Stimulated activated naive CD8-positive, alpha-beta T cell treated with anti-CD3 and anti-CD28 coated beads, Interleukin-15, amount 100 ng/mL, for 72 hours (primary cell): ENCODE results near the gene TTC28.
"Not testable (repeated sequence)": the region's sequence is repeated elsewhere in the genome, so short reads cannot be mapped to it uniquely, and the experiment has no call there.

Experiments used
- ATAC-seq: fragments of 150-1000 bp; cut with Tn5 transposase; 2 replicates; pipeline ENCODE4 v1.10.0; 2021; ENCODE audit warnings: mild to moderate bottlenecking, moderate library complexity
- DNase-seq, 2 donors: peaks; one replicate each; pipeline ENCODE4 v3.0.0; 2021 to 2022
- H3K27ac Mint-ChIP-seq, 2 donors: one replicate each; pipeline ENCODE4 v1.8.0; 2022; ENCODE audit warnings: mild to moderate bottlenecking in 2 of 2, mixed read lengths in 2 of 2, moderate library complexity in 2 of 2
- H3K27me3 Mint-ChIP-seq: one replicate; pipeline ENCODE4 v1.8.0; 2022; ENCODE audit warnings: mixed read lengths
- H3K4me1 Mint-ChIP-seq: one replicate; pipeline ENCODE4 v1.8.0; 2022; ENCODE audit warnings: mild to moderate bottlenecking, mixed read lengths
- H3K4me3 Mint-ChIP-seq, 2 donors: one replicate each; pipeline ENCODE4 v1.8.0; 2022; ENCODE audit warnings: mild to moderate bottlenecking in 2 of 2, mixed read lengths in 2 of 2, moderate library complexity in 1 of 2
- H3K9me3 Mint-ChIP-seq, 2 donors: one replicate each; pipeline ENCODE4 v1.8.0; 2022; ENCODE audit warnings: mixed read lengths in 2 of 2

Gene TTC28

GRCh38 chr22:28512387-28512786, 167.3 kb downstream of the TTC28 start:
- H3K4me3 Mint-ChIP-seq, DNase-seq, H3K27ac Mint-ChIP-seq, ATAC-seq, H3K4me1 Mint-ChIP-seq: not testable (repeated sequence)
- peaks cover 14 to 23% of the 10 kb centered on the region in 2 donors for H3K9me3 Mint-ChIP-seq
- H3K27me3 Mint-ChIP-seq = peaks cover 22% of the 10 kb centered on the region

DNA sequence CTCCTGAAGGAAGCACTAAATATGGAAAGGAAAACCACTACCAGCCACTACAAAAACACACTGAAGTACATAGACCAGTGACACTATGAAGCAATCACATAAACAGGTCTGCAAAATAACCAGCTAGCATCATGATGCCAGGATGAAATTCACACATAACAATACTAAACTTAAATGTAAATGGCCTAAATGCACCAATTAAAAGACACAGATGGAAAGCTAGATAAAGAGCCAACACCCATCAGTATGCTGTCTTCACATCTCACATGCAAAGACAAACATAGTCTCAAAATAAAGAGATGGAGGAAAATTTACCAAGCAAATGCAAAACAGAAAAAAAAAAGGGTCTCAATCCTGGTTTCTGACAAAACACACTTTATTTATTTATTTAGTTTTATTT, 171.7 kb downstream of the TTC28 start:
- Mint-ChIP-seq H3K9me3 (peaks cover 14 to 30% of the 10 kb centered on the region in 2 donors), H3K4me3 (no peak overlapping the region), H3K4me1 (no peaks in the 10 kb centered on the region), H3K27ac (no peak overlapping the region), H3K27me3 (peaks cover 33% of the 10 kb centered on the region)
- ATAC-seq (no peak), DNase-seq (no peak)

DNA sequence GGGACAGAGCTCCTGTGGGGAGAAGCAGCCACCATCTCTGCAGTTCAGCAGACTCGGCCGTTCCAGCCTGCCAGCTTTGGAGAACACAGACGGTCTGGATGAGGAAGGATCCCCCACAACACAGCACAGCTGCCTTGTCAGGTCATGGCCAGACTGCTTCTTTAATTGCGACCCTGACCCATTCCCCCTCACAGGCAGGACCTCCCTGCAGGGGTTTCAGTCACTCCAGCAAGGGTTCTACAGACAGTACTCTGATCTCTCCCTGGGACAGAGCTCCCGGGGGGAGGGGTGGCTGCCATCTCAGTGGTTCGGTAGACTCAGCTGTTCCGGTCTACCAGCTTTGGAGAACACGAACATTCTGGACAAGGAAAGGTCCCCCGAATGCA, 173.5 kb downstream of the TTC28 start:
- peaks cover 33% of the 10 kb centered on the region for H3K27me3 Mint-ChIP-seq
- DNase-seq (no peak), ATAC-seq (no peak)
- no peaks in the 10 kb centered on the region for H3K4me1 Mint-ChIP-seq
- no peak overlapping the region for H3K27ac Mint-ChIP-seq
- H3K4me3 Mint-ChIP-seq = no peak overlapping the region
- H3K9me3 Mint-ChIP-seq = peaks cover 12 to 30% of the 10 kb centered on the region in 2 donors

DNA sequence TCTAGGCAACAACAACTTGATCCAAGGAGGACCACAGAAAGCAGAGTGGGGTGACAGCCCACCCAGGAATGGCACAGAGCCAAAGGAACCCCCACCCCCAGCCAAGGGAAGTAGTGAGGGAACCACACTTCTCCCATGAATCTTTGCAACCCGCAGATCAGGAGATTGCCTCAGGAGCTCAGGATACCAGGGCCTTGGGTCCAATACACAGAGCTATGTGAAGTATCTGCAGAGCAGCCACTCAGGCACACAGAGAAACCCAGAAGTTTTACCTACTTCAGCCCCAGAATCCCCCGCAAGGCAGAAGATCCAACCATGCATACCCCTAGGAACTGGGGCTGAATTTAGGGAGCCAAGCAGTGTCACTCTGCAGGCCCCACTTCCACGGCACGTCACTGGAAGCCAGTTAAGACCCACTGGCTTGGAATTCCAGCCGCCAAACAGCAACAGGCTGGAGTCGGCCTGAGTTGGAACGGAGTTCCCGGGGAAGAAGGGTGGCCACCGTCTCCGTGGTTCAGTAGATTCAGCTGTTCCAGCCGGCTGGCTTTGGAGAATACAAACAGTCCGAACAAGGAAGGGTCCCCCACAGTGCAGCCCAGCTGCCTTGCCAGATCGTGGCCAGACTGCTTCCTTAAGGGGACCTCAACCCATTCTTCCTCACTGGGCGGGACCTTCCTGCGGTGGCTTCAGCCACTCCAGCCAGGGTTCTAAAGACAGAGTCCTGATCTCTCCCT, 174.1 kb downstream of the TTC28 start:
- Mint-ChIP-seq H3K9me3 (peaks cover 7 to 25% of the 10 kb centered on the region in 2 donors), H3K27me3 (peaks cover 30% of the 10 kb centered on the region), H3K27ac (no peak overlapping the region), H3K4me1 (no peaks in the 10 kb centered on the region), H3K4me3 (no peak overlapping the region)
- DNase-seq = no peak
- no peak for ATAC-seq

DNA sequence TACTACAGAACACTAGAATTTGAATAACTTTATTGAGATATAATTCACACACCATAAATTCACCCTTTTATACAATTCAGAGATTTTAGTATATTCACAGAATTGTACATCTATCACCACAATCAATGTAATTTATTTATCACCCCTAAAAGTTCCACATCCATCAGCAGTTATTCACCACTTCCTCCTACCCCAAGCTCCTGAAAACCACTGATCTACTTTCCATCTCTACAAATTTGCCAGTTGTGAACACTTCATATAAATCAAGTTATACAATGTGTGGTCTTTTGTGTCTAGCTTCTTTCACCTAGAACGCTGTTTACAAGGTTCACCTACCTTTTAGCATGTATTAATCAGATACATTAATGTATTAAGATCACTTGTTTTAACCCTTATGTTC, 179.6 kb downstream of the TTC28 start:
- Mint-ChIP-seq H3K4me3 (no peak overlapping the region), H3K4me1 (no peaks in the 10 kb centered on the region), H3K27ac (peak overlapping the region in 1 of 2 donors; percentile 6), H3K27me3 (peaks cover 27% of the 10 kb centered on the region), H3K9me3 (no peaks in the 10 kb centered on the region)
- DNase-seq (no peak), ATAC-seq (no peak)

GRCh38 chr22:28498044-28498443, 181.6 kb downstream of the TTC28 start:
- Mint-ChIP-seq H3K4me1 (no peaks in the 10 kb centered on the region), H3K27ac (no peak overlapping the region), H3K4me3 (no peak overlapping the region), H3K9me3 (no peaks in the 10 kb centered on the region), H3K27me3 (peaks cover 36% of the 10 kb centered on the region)
- no peak for ATAC-seq
- no peak for DNase-seq

DNA sequence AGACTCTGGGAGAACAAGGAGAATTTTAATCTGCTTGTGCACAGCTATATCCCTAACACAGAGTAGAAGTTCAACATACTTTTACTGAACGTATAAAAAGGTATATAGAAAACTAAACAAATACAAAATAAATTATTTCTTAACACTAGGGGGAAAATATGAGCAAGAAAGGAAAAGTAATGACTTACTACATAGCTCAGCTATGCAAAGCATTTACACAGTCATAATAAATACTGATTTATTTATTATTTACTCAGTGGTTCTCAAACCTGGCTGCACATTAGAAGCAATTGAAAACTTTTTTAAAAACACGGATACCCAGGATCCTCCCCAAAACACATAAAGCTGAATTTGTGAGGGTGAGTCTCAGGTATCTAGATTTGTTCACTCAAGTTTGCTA, 182.5 kb downstream of the TTC28 start:
- H3K27me3 Mint-ChIP-seq = peaks cover 36% of the 10 kb centered on the region
- H3K9me3 Mint-ChIP-seq = no peaks in the 10 kb centered on the region
- H3K4me1 Mint-ChIP-seq = no peaks in the 10 kb centered on the region
- no peak overlapping the region for H3K4me3 Mint-ChIP-seq
- ATAC-seq = no peak
- no peak for DNase-seq
- no peak overlapping the region for H3K27ac Mint-ChIP-seq

GRCh38 chr22:28491289-28491688, 188.4 kb downstream of the TTC28 start:
- peaks cover 35% of the 10 kb centered on the region for H3K27me3 Mint-ChIP-seq
- DNase-seq, H3K9me3 Mint-ChIP-seq, H3K4me3 Mint-ChIP-seq, H3K27ac Mint-ChIP-seq, ATAC-seq, H3K4me1 Mint-ChIP-seq: not testable (repeated sequence)

DNA sequence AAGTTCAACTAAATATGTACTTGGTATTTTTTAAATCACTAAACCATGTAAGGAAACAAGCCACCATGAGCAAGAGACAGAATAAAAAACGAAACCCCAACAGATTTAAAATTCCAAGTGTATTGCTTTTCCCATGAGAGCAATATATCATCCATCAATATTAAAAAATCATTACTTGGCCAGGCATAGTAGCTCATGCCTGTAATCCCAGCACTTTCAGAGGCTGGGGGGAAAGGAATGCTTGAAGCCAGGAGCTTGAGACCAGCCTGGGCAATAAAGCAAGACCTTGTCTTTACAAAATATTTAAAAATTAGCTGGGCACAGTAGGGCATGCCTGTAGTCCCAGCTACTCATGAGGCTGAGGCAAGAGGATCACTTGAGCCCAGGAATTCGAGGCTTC, 190.8 kb downstream of the TTC28 start:
- Mint-ChIP-seq H3K4me3 (no peak overlapping the region), H3K27me3 (peaks cover 23% of the 10 kb centered on the region), H3K4me1 (no peaks in the 10 kb centered on the region), H3K9me3 (no peaks in the 10 kb centered on the region), H3K27ac (no peak overlapping the region)
- ATAC-seq (no peak), DNase-seq (no peak)

DNA sequence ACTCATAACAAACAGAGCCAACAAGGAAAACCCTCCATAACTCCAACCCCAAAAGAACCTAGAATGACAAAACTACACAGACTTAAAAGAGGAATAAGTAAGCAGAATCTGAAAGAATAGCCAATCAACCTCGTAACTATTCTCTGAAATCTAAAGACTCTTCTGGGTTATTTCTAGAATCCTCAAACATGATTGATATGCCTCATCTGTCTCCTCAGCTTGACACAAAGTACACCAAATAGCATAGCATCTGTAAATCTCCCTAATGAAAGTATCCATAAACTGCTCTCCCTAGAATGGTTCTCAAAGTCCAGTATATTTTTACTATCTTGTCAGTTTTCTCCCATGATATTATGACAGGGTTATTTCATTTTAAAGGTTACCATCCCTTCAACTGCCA, 195.0 kb downstream of the TTC28 start:
- Mint-ChIP-seq H3K27ac (peak overlapping the region in 1 of 2 donors; percentile 10), H3K27me3 (peaks cover 18% of the 10 kb centered on the region)

DNA sequence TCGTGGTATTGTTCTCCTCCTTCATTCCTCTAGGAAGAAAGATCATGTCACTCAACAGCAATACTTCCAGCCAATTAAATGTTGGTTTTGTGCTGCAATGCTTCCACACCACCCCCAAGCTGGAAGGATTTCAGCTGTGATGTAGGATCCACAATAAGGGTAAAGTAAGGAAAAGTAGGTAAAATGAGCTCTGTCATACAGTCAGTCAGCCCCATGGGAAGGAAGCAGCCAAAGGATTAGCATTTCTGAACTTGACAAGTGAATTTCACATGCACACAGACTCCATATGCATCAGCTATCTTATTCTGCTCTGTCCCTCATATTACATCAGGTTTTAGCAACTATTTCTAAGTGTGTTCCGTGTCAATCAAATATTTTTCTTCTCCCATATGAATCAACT, 197.9 kb downstream of the TTC28 start:
- ATAC-seq = no peak
- DNase-seq = no peak
- Mint-ChIP-seq H3K27me3 (peaks cover 8% of the 10 kb centered on the region), H3K27ac (no peak overlapping the region), H3K4me1 (no peaks in the 10 kb centered on the region), H3K9me3 (no peaks in the 10 kb centered on the region), H3K4me3 (no peak overlapping the region)

More for the DNA sequence above, 195.0 kb downstream of the TTC28 start:
- H3K9me3 Mint-ChIP-seq = no peaks in the 10 kb centered on the region
- ATAC-seq (no peak), DNase-seq (no peak)
- H3K4me3 Mint-ChIP-seq = no peak overlapping the region
- no peaks in the 10 kb centered on the region for H3K4me1 Mint-ChIP-seq

DNA sequence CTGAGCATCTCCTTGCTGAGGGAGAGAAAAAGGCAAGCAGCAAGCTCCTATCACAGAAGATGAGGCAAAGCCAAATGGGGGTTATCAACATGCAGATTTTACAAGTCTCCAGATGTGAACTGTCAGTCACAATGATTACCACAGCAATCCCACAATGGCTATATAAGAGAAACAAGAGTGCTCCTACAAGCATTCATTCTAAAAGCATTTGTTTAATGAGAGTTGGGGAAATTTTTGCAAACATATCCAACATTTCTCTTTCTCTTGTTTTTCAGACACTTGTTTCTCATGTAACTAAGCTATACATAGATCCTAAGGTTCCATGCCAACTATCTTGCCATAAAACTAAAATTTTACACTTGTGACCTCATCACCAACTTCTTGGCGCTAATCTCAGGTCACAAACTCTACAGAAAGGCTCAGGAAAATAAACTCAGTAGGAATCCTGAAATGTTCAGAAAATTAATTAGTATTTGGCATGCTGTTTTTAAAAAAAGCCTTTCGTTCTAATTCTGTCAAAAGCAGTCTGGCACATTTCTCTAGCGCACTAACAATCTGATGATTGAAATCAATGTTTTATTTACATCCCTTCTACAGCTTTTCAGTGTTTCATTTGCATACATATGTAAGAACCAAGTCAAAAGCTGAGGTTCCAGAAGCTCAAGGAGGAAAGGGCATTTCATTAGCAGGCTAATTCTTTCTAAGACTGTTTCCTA, 199.5 kb downstream of the TTC28 start:
- no peak for ATAC-seq
- DNase-seq = no peak
- Mint-ChIP-seq H3K9me3 (no peaks in the 10 kb centered on the region), H3K27ac (no peak overlapping the region), H3K4me3 (no peak overlapping the region), H3K27me3 (peaks cover 8% of the 10 kb centered on the region), H3K4me1 (no peaks in the 10 kb centered on the region)

DNA sequence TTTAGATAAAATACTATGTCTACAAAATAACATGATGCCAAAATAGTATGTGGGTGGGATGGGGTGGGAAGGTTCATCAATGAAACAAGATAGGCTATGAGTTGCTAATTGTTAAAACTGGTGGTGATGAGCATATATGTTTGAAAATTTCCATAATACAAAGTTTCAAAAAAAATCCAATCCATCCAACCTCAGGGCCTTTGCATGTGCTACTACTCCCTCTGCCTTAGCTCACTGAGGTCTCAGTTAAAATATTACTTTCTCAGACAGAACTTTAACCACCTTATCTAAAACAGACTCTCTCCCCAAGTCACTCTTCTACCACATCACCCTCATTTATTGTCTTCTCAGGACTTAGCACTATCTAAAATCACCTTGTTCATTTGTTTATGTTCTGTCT, 201.1 kb downstream of the TTC28 start:
- no peak overlapping the region for H3K27ac Mint-ChIP-seq
- H3K9me3 Mint-ChIP-seq = no peaks in the 10 kb centered on the region
- H3K4me1 Mint-ChIP-seq = no peaks in the 10 kb centered on the region
- H3K4me3 Mint-ChIP-seq = no peak overlapping the region
- DNase-seq = no peak
- ATAC-seq = no peak
- peaks cover 13% of the 10 kb centered on the region for H3K27me3 Mint-ChIP-seq

DNA sequence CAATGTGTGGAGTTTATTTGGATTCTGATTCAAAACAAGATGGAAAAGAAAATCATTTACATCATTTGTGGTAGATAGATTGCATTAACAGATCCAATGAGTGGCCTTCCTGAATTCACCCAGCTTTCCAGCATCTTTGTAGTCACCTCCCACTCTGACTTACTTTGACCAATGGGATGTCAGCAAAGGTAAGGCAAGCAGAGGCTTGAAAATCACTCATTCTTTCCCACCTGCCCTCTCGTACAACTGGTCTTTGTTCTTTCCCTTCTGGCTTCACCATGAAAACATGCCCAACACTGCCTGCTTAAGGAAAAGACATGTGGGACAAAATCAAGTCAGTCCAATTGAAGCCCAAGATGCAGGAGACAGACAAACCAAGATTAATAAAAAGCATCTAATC, 202.1 kb downstream of the TTC28 start:
- Mint-ChIP-seq H3K4me1 (no peaks in the 10 kb centered on the region), H3K4me3 (no peak overlapping the region), H3K27me3 (peaks cover 17% of the 10 kb centered on the region), H3K27ac (no peak overlapping the region), H3K9me3 (no peaks in the 10 kb centered on the region)
- ATAC-seq (no peak), DNase-seq (no peak)

DNA sequence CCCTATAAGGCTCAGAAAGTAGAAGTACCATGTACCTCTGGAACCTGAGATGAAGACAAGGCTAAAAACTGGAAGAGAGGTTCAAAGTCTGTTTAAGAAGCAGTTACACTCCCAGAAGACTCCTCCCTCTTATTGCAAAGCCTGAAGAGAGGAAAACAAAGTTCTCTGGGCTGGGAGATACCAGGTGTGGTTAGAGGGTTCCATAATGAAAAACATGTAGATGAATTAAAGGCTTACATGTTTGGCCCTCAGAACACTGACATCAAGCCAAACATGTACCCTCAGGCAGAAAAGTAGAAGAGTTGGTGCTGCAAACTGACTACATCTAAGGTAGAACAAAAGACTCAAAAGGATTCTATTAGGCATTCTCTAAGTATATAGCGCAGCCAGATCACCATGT, 205.3 kb downstream of the TTC28 start:
- DNase-seq = no peak
- Mint-ChIP-seq H3K4me1 (no peaks in the 10 kb centered on the region), H3K27ac (no peak overlapping the region), H3K4me3 (no peak overlapping the region), H3K9me3 (no peaks in the 10 kb centered on the region), H3K27me3 (peaks cover 17% of the 10 kb centered on the region)
- ATAC-seq = no peak

- H3K4me1 Mint-ChIP-seq = no peaks in the 10 kb centered on the region
- H3K9me3 Mint-ChIP-seq = no peaks in the 10 kb centered on the region
- no peak for DNase-seq
- no peak for ATAC-seq
- no peak overlapping the region for H3K4me3 Mint-ChIP-seq
- H3K27ac Mint-ChIP-seq = no peak overlapping the region
- peaks cover 17% of the 10 kb centered on the region for H3K27me3 Mint-ChIP-seq
Observed at GRCh38 chr22:28473258-28473657, 206.4 kb downstream of the TTC28 start.
